ENCODE data around the gene SYCP2L. TPM values are rescaled to one million over a fixed set of nuclear protein-coding genes. Genes with fewer than 3 reads are reported as not detected.
A peak's percentile ranks its signal among the peaks of the same experiment; 100 is the strongest.
"Not testable (repeated sequence)": the region's sequence is repeated elsewhere in the genome, so short reads cannot be mapped to it uniquely, and the experiment has no call there.

SYCP2L gene
- total RNA-seq, 6 experiments from 2014 or later, result 0.20 TPM; not detected in 5

DNA sequence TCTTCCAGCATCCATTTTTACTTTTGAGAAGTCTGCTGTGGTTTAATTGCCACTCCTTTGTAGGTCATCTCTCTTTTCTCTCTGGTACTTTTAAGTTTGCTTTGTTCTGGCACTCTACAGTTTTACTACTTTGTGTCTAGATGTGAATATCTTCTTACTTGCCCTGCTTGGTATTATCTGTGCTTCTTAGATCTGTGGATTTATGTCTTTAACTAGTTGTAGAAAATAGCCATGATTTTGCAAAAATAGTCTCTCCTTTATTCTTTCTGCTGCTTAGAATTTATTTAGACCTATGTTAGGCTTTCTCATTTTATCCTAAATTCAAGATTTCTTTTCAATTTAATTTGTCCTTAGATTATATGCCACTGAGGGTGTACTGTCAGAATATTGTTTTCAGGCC lies 43.3 kb upstream of the SYCP2L start:
- Histone ChIP-seq H3K4me3 (no peak overlapping the region), H3K27me3 (no peaks in the 10 kb centered on the region), H3K27ac (no peak overlapping the region), H3K36me3 (no peaks in the 10 kb centered on the region), H3K4me1 (no peaks in the 10 kb centered on the region), H3K9me3 (no peaks in the 10 kb centered on the region)
- TF ChIP-seq POLR2A (IDR thresholded peaks at IDR 0.05), result no peak
- TF ChIP-seq, protein P1, sequence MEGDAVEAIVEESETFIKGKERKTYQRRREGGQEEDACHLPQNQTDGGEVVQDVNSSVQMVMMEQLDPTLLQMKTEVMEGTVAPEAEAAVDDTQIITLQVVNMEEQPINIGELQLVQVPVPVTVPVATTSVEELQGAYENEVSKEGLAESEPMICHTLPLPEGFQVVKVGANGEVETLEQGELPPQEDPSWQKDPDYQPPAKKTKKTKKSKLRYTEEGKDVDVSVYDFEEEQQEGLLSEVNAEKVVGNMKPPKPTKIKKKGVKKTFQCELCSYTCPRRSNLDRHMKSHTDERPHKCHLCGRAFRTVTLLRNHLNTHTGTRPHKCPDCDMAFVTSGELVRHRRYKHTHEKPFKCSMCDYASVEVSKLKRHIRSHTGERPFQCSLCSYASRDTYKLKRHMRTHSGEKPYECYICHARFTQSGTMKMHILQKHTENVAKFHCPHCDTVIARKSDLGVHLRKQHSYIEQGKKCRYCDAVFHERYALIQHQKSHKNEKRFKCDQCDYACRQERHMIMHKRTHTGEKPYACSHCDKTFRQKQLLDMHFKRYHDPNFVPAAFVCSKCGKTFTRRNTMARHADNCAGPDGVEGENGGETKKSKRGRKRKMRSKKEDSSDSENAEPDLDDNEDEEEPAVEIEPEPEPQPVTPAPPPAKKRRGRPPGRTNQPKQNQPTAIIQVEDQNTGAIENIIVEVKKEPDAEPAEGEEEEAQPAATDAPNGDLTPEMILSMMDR (IDR thresholded peaks at IDR 0.05), result no peak
- no peak for ATAC-seq
- intact Hi-C loops (cut with DNase I), result no loop called here
- DNase-seq, result no peak

DNA sequence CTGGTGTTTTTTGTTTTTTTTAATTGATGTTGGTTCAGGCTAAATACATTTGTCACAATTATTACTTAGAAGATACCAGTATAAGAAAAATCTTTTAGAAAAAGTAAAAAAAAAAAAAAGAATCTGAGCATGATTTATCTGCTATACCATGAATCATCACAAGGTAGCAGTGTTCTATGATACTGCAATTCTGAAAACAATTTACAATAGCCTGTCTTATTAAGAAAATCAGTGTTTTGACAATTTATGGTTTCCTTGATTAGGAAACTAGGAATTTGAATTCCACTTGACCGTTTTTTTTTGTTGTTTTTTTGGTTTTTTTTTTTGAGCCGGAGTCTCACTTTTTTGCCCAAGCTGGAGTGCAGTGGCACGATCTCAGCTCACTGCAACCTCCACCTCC lies 39.2 kb upstream of the SYCP2L start:
- TF ChIP-seq POLR2A (IDR thresholded peaks at IDR 0.05), result no peak
- TF ChIP-seq, protein P1 (IDR thresholded peaks at IDR 0.05), result peak in 3 of 4 donors; percentile 13 to 22 (median 16)
- H3K27me3 ChIP-seq, result no peaks in the 10 kb centered on the region
- no peaks in the 10 kb centered on the region for H3K4me1 ChIP-seq
- no peaks in the 10 kb centered on the region for H3K36me3 ChIP-seq
- ATAC-seq, result no peak
- H3K27ac ChIP-seq, result no peak overlapping the region
- H3K4me3 ChIP-seq, result no peak overlapping the region
- no peak for DNase-seq
- WGBS (ENCODE audit: insufficient coverage, low coverage, low lambda C conversion rate, missing lambda C conversion rate), result 56% methylated on average over 2 of the region's 3 CpGs
- intact Hi-C loops (cut with DNase I), result no loop called here
- no peaks in the 10 kb centered on the region for H3K9me3 ChIP-seq

DNA sequence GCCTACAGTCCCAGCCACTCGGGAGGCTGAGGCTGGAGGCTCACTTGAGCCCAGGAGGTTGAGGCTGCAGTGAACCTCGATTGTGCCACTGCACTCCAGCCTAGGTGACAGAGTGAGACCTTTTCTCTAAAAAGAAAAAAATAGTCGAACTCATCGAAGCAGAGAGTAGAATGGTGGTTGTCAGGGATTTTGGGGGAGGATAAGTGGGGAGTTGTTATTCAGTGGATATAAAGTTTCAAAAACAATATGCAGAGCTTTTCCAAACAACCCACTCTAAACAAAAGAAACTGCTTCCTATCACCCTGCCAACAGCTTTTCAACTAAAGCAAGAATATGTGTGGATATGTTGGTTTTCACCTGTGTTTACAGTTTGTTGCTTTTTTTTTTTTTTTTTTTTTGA lies 37.0 kb upstream of the SYCP2L start:
- H3K4me1 ChIP-seq, result no peaks in the 10 kb centered on the region
- intact Hi-C loops (cut with DNase I), result no loop called here
- 70% methylated on average over 4 of the region's 4 CpGs for whole genome bisulfite sequencing (ENCODE audit: insufficient coverage, low coverage, low lambda C conversion rate, missing lambda C conversion rate)
- H3K27me3 ChIP-seq, result no peaks in the 10 kb centered on the region
- TF ChIP-seq, protein P1 (IDR thresholded peaks at IDR 0.05), result no peak
- TF ChIP-seq POLR2A (IDR thresholded peaks at IDR 0.05), result no peak
- H3K27ac ChIP-seq, result no peak overlapping the region
- DNase-seq, result no peak
- H3K4me3 ChIP-seq, result no peak overlapping the region
- ATAC-seq, result no peak
- no peaks in the 10 kb centered on the region for H3K9me3 ChIP-seq
- H3K36me3 ChIP-seq, result no peaks in the 10 kb centered on the region

DNA sequence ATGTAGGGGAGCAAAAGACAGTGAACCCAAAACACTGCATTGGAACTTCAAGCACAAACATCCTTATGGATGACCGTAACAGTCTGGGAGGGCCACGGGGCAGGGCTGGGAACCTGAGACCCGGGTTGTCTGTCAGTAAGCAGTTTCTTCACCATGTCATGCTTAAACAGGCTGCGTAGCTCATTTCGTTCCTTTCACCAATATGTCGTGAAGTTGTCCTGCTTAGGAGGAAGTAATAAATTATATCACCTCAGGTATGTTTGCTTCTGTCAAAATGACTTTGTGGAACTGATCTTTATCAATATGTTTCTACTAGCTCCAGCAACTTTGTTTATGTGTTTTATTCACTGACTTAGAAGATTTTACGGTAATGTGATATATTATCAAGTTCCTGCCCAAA lies 36.1 kb upstream of the SYCP2L start:
- Histone ChIP-seq H3K9me3 (no peaks in the 10 kb centered on the region), H3K4me3 (no peak overlapping the region), H3K27ac (no peak overlapping the region), H3K36me3 (no peaks in the 10 kb centered on the region), H3K4me1 (no peaks in the 10 kb centered on the region), H3K27me3 (no peaks in the 10 kb centered on the region)
- DNase-seq, result no peak
- 58% methylated on average over 7 of the region's 7 CpGs for WGBS (ENCODE audit: insufficient coverage, low coverage, low lambda C conversion rate, missing lambda C conversion rate)
- TF ChIP-seq, protein P1 (IDR thresholded peaks at IDR 0.05), result no peak
- no peak for TF ChIP-seq POLR2A (IDR thresholded peaks at IDR 0.05)
- ATAC-seq, result no peak
- intact Hi-C loops (cut with DNase I), result no loop called here

DNA sequence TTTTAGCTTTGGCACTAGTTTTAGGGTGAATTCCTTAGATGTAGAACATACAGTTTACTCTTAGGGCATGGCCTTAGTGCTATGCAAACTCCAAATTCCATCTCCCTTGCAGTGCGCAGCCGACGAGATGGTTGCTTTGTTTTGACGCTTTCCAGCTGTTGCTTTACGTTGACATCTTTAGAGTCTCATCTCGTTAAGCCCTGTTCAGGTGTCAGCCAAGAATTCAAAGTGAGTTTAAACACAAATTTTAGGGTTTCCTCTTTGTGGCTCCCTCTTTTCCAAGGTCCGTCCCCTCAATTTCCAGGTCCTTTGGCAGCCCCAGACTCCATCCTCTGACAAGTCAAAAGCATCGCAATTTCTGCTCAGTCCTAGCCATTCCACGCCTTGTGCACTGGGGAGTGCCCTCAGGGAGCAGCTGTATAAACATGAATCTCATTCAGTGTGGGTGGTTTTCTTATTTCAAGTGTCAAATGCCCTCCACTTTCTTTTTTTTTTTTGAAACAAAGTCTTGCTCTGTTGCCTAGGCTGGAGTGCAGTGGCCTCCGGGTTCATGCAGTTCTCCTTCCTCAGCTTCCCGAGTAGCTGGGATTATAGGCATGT lies 34.4 kb upstream of the SYCP2L start:
- TF ChIP-seq, protein P1 (IDR thresholded peaks at IDR 0.05), result no peak
- TF ChIP-seq POLR2A (IDR thresholded peaks at IDR 0.05), result no peak
- intact Hi-C loops (cut with DNase I), result no loop called here
- no peaks in the 10 kb centered on the region for H3K27me3 ChIP-seq
- no peak overlapping the region for H3K27ac ChIP-seq
- ATAC-seq, result no peak
- 57% methylated on average over 10 of the region's 11 CpGs for WGBS (ENCODE audit: insufficient coverage, low coverage, low lambda C conversion rate, missing lambda C conversion rate)
- DNase-seq, result no peak
- H3K4me1 ChIP-seq, result no peaks in the 10 kb centered on the region
- H3K36me3 ChIP-seq, result no peaks in the 10 kb centered on the region
- no peak overlapping the region for H3K4me3 ChIP-seq
- H3K9me3 ChIP-seq, result no peaks in the 10 kb centered on the region

DNA sequence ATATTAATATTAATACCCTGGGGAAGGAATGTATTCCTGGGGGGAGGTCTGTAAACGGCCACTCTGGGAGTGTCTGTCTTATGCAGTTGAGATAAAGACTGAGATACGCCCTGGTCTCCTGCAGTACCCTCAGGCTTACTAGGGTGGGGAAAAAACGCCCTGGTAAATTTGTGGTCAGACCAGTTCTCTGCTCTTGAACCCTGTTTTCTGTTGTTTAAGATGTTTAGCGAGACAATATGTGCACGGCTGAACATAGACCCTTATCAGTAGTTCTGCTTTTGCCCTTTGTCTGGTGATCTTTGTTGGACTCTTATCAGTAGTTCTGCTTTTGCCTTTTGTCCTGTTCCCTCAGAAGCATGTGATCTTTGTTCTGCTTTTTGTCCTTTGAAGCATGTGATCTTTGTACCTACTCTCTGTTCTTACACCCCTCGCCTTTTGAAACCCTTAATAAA lies 33.0 kb upstream of the SYCP2L start:
- H3K9me3 ChIP-seq; H3K4me3 ChIP-seq; H3K27me3 ChIP-seq; ATAC-seq; DNase-seq; intact Hi-C loops (cut with DNase I); H3K4me1 ChIP-seq; H3K27ac ChIP-seq; H3K36me3 ChIP-seq: not testable (repeated sequence)
- WGBS (ENCODE audit: insufficient coverage, low coverage, low lambda C conversion rate, missing lambda C conversion rate), result 55% methylated on average over 6 of the region's 6 CpGs
